Measurements from ENCODE around the gene SHROOM2. TPM values are rescaled to one million over a fixed set of nuclear protein-coding genes. Genes with fewer than 3 reads are reported as not detected.

Gene SHROOM2
- total and polyA plus RNA-seq, 2 of the 4 experiments (the other 2 are of a cell fraction): 8.1 to 14.2 TPM

GRCh38 chrX:9980401-9980800 lies 194.2 kb downstream of the SHROOM2 start:
- ChIA-PET POLR2A (ENCODE audit: unreplicated experiment) (no interaction called here), CTCF (no interaction called here)
- H3K14ac ChIP-seq (replicated peaks; ENCODE audit: low read depth, low read length): no peak overlapping the region
- no peak overlapping the region for H4K5ac ChIP-seq (ENCODE audit: low read depth, low read length)
- DNase-seq (no peak), ATAC-seq (ENCODE audit: low read depth) (no peak)
- H3K56ac ChIP-seq (ENCODE audit: extremely low read depth, insufficient read depth, low read length): no peak overlapping the region
- in situ Hi-C loops (cut with MboI; ENCODE audit: low sequenced_read_pairs): no loop called here
- no peaks in the 10 kb centered on the region for H4K20me1 ChIP-seq (ENCODE audit: insufficient read depth, low read length)
- no peak overlapping the region for H2BK5ac ChIP-seq (ENCODE audit: low read depth, low read length, poor library complexity, severe bottlenecking)
- H2AK9ac ChIP-seq (replicated peaks; ENCODE audit: low read depth, low read length, poor library complexity): no peak overlapping the region
- H2BK15ac ChIP-seq (ENCODE audit: low read depth, low read length): no peak overlapping the region
- no peak overlapping the region for H3K9ac ChIP-seq (ENCODE audit: low read depth, low read length)
- no peaks in the 10 kb centered on the region for H3K9me1 ChIP-seq (ENCODE audit: insufficient read depth, low read length)
- BruUV-seq (replicated peaks): no TSS peak
- H3K79me1 ChIP-seq (ENCODE audit: low read depth in 1 of 2, low read length in 2 of 2): no peaks in the 10 kb centered on the region
- no peak overlapping the region for H2AK5ac ChIP-seq (ENCODE audit: low read depth, low read length)
- no peaks in the 10 kb centered on the region for H3K4me1 ChIP-seq (ENCODE audit: control insufficient read depth, insufficient read depth, low read length)
- H3K27ac ChIP-seq (ENCODE audit: insufficient read depth, low read length): no peak overlapping the region
- no peak overlapping the region for H3K4me2 ChIP-seq (ENCODE audit: low read depth, low read length)
- intact Hi-C loops (cut with micrococcal nuclease): no loop called here
- H2BK20ac ChIP-seq (ENCODE audit: low read depth, low read length): no peak overlapping the region
- no CpG with 5 or more reads among the region's 7 CpGs for WGBS, 2 experiments (ENCODE audit: extremely low coverage in 2 of 2, insufficient read length in 1 of 2)
- no peak overlapping the region for H4K91ac ChIP-seq (ENCODE audit: insufficient read depth, low read depth, low read length)
- no peak overlapping the region for H3K4me3 ChIP-seq (ENCODE audit: insufficient read depth, low read depth, low read length)
- peaks cover 2% of the 10 kb centered on the region; the same call in 1 of the 2 replicates for H3K9me3 ChIP-seq (ENCODE audit: control insufficient read depth, insufficient read depth, low read length)
- no peaks in the 10 kb centered on the region for H3K36me3 ChIP-seq (ENCODE audit: control insufficient read depth, insufficient read depth, low read length)
- H4K8ac ChIP-seq (ENCODE audit: low read depth in 2 of 2, low read length in 2 of 2): no peak overlapping the region
- dilution Hi-C loops (cut with HindIII; ENCODE audit: low sequenced_read_pairs, unreplicated experiment): no loop called here
- H3K27me3 ChIP-seq (ENCODE audit: control insufficient read depth, insufficient read depth, low read length): no peaks in the 10 kb centered on the region
- H3K18ac ChIP-seq (ENCODE audit: low read depth, low read length): no peak overlapping the region
- no peak overlapping the region for H3K23ac ChIP-seq (ENCODE audit: low read depth, low read length)
- H3K4ac ChIP-seq (ENCODE audit: low read depth, low read length): no peak overlapping the region
- TF ChIP-seq, protein P1, sequence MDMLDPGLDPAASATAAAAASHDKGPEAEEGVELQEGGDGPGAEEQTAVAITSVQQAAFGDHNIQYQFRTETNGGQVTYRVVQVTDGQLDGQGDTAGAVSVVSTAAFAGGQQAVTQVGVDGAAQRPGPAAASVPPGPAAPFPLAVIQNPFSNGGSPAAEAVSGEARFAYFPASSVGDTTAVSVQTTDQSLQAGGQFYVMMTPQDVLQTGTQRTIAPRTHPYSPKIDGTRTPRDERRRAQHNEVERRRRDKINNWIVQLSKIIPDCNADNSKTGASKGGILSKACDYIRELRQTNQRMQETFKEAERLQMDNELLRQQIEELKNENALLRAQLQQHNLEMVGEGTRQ (IDR thresholded peaks at IDR 0.05; ENCODE audit: low read depth, low read length): no peak
- no peak for TF ChIP-seq FOS (IDR thresholded peaks at IDR 0.05; ENCODE audit: low read depth, low read length)
- no peak for TF ChIP-seq RAD21 (IDR thresholded peaks at IDR 0.05; ENCODE audit: low read length)
- TF ChIP-seq RCOR1 (IDR thresholded peaks at IDR 0.05; ENCODE audit: insufficient replicate concordance, low read length): no peak
- TF ChIP-seq CHD1 (IDR thresholded peaks at IDR 0.05; ENCODE audit: low read depth, low read length): no peak
- TF ChIP-seq MAFK (IDR thresholded peaks at IDR 0.05; ENCODE audit: low read depth, low read length): no peak
- TF ChIP-seq, protein P2, sequence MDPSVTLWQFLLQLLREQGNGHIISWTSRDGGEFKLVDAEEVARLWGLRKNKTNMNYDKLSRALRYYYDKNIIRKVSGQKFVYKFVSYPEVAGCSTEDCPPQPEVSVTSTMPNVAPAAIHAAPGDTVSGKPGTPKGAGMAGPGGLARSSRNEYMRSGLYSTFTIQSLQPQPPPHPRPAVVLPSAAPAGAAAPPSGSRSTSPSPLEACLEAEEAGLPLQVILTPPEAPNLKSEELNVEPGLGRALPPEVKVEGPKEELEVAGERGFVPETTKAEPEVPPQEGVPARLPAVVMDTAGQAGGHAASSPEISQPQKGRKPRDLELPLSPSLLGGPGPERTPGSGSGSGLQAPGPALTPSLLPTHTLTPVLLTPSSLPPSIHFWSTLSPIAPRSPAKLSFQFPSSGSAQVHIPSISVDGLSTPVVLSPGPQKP (IDR thresholded peaks at IDR 0.05; ENCODE audit: borderline replicate concordance, low read depth, low read length): no peak
- TF ChIP-seq MAZ (IDR thresholded peaks at IDR 0.05; ENCODE audit: borderline replicate concordance, low read depth, low read length): no peak
- TF ChIP-seq NFE2L2 (IDR thresholded peaks at IDR 0.05; ENCODE audit: low read depth, low read length): no peak
- no peak for TF ChIP-seq BHLHE40 (IDR thresholded peaks at IDR 0.05; ENCODE audit: low read depth, low read length)
- no peak for TF ChIP-seq MXI1 (IDR thresholded peaks at IDR 0.05; ENCODE audit: borderline replicate concordance, low read depth, low read length)
- no peak for TF ChIP-seq CEBPB (IDR thresholded peaks at IDR 0.05; ENCODE audit: low read depth, low read length)
- TF ChIP-seq, protein P3, sequence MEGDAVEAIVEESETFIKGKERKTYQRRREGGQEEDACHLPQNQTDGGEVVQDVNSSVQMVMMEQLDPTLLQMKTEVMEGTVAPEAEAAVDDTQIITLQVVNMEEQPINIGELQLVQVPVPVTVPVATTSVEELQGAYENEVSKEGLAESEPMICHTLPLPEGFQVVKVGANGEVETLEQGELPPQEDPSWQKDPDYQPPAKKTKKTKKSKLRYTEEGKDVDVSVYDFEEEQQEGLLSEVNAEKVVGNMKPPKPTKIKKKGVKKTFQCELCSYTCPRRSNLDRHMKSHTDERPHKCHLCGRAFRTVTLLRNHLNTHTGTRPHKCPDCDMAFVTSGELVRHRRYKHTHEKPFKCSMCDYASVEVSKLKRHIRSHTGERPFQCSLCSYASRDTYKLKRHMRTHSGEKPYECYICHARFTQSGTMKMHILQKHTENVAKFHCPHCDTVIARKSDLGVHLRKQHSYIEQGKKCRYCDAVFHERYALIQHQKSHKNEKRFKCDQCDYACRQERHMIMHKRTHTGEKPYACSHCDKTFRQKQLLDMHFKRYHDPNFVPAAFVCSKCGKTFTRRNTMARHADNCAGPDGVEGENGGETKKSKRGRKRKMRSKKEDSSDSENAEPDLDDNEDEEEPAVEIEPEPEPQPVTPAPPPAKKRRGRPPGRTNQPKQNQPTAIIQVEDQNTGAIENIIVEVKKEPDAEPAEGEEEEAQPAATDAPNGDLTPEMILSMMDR (conservative IDR thresholded peaks at IDR 0.05; ENCODE audit: low read depth, low read length): no peak
- TF ChIP-seq POLR2A (IDR thresholded peaks at IDR 0.05; ENCODE audit: low read depth, low read length): no peak
- TF ChIP-seq RFX5 (IDR thresholded peaks at IDR 0.05; ENCODE audit: low read depth, low read length): no peak
- TF ChIP-seq SMC3 (IDR thresholded peaks at IDR 0.05; ENCODE audit: low read depth, low read length): no peak
- H2AFZ ChIP-seq (replicated peaks; ENCODE audit: low read length, poor library complexity): no peak overlapping the region
- H2BK120ac ChIP-seq (ENCODE audit: low read depth, low read length): no peak overlapping the region
